Suppressor macrophage treated with lipopolysaccharide for 1 hour (primary cell): ENCODE results near the gene FBLN2.
A peak's percentile ranks its signal among the peaks of the same experiment; 100 is the strongest.
"Not testable (repeated sequence)": the region's sequence is repeated elsewhere in the genome, so short reads cannot be mapped to it uniquely, and the experiment has no call there.

Experiments
- DNase-seq, 3 donors: peaks; one replicate each; pipeline ENCODE4 v3.0.0-alpha.2; 2020 to 2022

FBLN2 gene

GRCh38 chr3:13550791-13551360, 2.0 kb downstream of the FBLN2 start:
- DNase-seq, result no peak

GRCh38 chr3:13552857-13553652, 4.1 kb downstream of the FBLN2 start:
- DNase-seq, result no peak

GRCh38 chr3:13553686-13554085, 4.8 kb downstream of the FBLN2 start:
- DNase-seq, result no peak

- DNase-seq, result no peak
Measured at GRCh38 chr3:13555753-13556152, 6.8 kb downstream of the FBLN2 start.

GRCh38 chr3:13556207-13556606, 7.3 kb downstream of the FBLN2 start:
- DNase-seq, result no peak

GRCh38 chr3:13556917-13557316, 8.0 kb downstream of the FBLN2 start:
- DNase-seq, result no peak

GRCh38 chr3:13557417-13557816, 8.5 kb downstream of the FBLN2 start:
- DNase-seq, result no peak

GRCh38 chr3:13557926-13558325, 9.0 kb downstream of the FBLN2 start:
- DNase-seq, result no peak

- no peak for DNase-seq
Measured at GRCh38 chr3:13558651-13559050, 9.7 kb downstream of the FBLN2 start.

- DNase-seq, result peak in 2 of 3 donors; percentile 12 to 31
Measured at GRCh38 chr3:13559764-13560525, 11.0 kb downstream of the FBLN2 start.

DNA sequence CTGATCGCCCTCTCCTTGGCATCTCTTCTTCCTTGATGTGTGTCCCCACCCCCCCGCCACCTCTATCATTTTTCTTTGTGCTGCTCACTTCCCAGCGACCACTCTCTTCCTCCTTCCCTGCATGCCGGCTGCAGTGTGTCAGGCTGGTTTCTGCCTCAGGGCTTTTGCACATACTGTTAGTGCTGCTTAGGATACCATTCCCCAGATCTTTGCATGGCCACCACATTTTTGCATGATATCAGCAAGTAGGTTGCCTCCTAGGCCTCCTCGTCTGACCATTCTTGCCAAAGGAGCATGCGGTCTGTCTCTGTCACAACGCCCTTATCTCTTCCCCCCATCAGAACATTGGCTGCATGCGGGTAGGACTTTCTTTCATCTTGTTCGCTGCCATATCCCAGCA, 12.5 kb downstream of the FBLN2 start:
- DNase-seq, result no peak

- DNase-seq, result peak; percentile 20 to 23 (median 22)
Measured at GRCh38 chr3:13561967-13562366, 13.0 kb downstream of the FBLN2 start.

GRCh38 chr3:13562421-13562820, 13.5 kb downstream of the FBLN2 start:
- not testable (repeated sequence) for DNase-seq

GRCh38 chr3:13563321-13563720, 14.4 kb downstream of the FBLN2 start:
- no peak for DNase-seq

DNA sequence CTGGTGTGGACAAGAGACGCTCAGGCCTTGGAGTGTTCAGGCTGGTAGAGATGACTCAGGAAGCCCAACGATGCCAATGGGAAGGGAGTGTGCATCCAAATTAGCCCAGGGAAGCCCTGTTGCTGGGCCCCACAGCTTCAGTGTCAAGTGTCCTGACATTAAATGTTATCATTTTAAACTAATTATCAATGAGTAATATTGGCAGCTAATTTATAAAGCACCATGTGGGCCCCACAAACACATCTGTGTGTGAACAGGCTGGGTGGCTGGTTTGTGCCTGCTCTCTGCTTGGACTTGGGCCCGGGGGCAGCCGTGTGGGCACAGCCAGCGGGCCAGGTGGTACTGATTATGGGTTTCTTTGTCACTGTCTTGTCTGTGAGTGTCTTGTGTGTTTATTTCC, 15.0 kb downstream of the FBLN2 start:
- DNase-seq, result no peak

GRCh38 chr3:13564751-13565560, 16.0 kb downstream of the FBLN2 start:
- DNase-seq, result no peak

- no peak for DNase-seq
Measured at GRCh38 chr3:13565581-13566452, 16.9 kb downstream of the FBLN2 start.

DNA sequence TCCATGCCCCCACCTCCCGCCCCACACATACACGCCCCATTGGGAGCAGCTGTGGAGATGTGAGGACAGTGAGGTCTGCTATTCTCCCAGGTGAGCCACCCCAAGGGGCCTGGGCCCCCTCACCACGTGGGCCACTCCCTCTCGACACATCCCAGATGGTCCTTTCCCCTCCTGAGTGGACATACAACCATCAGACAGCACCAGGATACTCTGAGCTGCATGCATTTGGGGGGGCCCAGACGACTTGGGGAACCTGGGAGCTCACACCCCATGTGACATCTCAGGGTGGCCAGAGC, 17.5 kb downstream of the FBLN2 start:
- DNase-seq, result no peak

DNA sequence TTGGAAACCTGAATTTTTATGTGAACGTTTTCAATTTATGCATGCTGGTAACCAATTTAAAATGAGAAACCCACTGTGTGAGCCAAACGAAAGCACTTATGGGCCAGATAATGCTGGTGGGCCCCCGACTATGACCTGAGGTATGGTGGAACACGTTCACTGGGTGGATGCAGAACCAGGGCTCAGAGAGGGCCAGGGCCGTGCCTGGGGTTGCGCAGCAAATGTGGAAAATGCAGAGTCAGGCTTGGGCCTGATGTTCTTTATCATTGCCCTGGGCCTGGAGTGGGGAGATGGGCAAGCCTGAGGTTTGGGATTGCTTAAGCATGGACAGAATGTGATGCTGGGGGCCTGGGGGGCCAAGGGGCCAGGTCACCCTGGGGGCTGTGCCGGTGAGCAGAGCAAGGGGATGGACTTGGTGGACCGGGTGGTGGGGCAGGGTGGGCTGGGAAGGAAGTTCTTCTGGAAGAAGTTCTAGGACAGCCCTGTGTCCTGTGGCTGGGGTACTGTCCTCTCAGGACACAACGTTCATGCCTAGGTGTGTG, 17.9 kb downstream of the FBLN2 start:
- no peak for DNase-seq

GRCh38 chr3:13567684-13568514, 19.0 kb downstream of the FBLN2 start:
- no peak for DNase-seq

- no peak for DNase-seq
Measured at GRCh38 chr3:13568515-13569028, 19.6 kb downstream of the FBLN2 start.
